ENCODE measurements around the gene TEX2.

DNA sequence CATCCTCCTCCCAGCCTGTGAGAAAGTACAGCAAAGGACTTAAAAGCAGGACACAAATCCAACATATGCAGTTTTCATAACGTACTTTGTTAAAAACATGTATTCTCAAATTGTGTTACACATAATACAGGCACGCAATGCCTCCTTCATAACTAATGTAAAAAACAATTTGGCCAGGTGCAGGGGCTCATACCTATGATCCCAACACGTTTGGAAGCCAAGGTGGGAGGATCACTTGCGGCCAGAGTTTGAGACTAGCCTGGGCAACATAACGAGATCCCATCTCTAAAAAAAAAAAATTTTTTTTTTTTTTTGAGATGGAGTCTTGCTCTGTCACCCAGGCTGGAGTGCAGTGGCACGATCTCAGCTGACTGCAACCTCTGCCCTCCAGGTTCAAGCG is 20.4 kb downstream of the TEX2 start:
- no peak for TF ChIP-seq POLR2A (IDR thresholded peaks at IDR 0.05)
- TF ChIP-seq, protein P1, sequence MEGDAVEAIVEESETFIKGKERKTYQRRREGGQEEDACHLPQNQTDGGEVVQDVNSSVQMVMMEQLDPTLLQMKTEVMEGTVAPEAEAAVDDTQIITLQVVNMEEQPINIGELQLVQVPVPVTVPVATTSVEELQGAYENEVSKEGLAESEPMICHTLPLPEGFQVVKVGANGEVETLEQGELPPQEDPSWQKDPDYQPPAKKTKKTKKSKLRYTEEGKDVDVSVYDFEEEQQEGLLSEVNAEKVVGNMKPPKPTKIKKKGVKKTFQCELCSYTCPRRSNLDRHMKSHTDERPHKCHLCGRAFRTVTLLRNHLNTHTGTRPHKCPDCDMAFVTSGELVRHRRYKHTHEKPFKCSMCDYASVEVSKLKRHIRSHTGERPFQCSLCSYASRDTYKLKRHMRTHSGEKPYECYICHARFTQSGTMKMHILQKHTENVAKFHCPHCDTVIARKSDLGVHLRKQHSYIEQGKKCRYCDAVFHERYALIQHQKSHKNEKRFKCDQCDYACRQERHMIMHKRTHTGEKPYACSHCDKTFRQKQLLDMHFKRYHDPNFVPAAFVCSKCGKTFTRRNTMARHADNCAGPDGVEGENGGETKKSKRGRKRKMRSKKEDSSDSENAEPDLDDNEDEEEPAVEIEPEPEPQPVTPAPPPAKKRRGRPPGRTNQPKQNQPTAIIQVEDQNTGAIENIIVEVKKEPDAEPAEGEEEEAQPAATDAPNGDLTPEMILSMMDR (IDR thresholded peaks at IDR 0.05) = no peak
